HG03139 (cell line): ENCODE data around the gene DHX34.

Experiments used
- ATAC-seq: cut with Tn5 transposase; IDR thresholded peaks from one replicate; pipeline ENCODE4 v1.9.1; 2021; ENCODE audit not compliant: unreplicated experiment

Gene DHX34

DNA sequence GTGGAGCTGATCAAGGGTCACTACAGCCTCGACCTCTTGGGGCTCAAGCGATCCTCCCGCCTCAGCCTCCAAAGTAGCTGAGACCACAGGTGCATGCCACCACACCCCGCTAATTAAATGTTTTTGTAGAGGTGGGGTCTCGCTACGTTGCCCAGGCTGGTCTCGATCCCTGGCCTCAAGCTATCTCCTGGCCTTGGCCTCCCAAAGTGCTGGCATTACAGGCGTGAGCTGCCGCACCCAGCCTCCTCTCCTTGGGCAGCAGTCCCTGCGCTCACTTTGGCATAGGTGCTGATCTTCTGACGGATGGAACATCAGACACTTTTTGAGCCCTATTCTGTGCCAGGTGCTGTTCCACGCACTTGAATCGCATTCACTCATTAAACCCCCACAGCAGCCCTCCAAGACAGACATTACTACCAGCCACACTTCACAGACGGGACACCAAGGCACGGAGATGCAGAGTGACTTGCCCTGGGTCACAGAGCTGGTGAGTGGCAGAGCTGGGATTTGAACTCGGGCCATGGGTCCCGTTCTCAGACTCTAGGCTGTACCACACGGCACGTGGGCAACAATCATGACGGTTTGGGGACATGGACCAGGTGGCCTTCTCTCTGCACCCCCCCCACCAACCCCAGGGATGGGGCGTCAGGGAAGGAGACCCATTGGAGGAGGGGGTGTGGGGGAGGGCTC, 67.0 kb downstream of the DHX34 start:
- no peak for ATAC-seq

GRCh38 chr19:47416643-47416985, 67.5 kb downstream of the DHX34 start:
- no peak for ATAC-seq

DNA sequence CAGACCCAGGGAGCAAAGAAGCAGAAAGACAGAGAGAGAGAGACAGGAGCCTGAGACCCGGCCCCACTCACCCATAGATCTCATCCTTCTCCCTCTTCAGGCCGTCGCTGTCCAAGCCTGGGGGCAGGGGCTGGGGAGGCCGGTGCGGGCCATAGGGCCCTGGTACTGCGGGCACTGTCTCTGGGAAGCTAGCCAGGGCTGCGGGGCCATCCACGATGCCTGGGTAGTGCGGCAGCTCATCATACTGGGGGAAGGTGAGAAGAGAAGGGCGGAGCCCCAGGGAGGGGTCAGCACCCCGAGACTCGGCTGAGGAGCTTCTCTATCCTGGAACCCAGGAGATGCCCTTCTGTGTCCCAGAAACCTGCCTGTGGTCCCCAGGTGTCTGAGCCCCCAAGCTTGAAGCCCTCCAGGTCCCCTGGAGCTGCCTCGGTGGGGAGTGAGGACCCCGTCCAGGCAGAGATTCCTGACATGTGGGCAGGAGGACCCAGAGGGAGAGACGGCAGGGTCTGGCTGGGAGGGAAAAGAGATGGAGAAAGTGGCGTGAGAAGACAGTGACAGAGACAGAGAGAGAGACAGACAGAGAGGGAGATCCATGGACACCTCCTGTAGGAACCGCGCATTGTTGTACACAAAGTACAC, 68.1 kb downstream of the DHX34 start:
- no peak for ATAC-seq

GRCh38 chr19:47417746-47418691, 68.9 kb downstream of the DHX34 start:
- no peak for ATAC-seq

- ATAC-seq = no peak
These were observed 69.5 kb downstream of the DHX34 start for GRCh38 chr19:47418692-47419029.

DNA sequence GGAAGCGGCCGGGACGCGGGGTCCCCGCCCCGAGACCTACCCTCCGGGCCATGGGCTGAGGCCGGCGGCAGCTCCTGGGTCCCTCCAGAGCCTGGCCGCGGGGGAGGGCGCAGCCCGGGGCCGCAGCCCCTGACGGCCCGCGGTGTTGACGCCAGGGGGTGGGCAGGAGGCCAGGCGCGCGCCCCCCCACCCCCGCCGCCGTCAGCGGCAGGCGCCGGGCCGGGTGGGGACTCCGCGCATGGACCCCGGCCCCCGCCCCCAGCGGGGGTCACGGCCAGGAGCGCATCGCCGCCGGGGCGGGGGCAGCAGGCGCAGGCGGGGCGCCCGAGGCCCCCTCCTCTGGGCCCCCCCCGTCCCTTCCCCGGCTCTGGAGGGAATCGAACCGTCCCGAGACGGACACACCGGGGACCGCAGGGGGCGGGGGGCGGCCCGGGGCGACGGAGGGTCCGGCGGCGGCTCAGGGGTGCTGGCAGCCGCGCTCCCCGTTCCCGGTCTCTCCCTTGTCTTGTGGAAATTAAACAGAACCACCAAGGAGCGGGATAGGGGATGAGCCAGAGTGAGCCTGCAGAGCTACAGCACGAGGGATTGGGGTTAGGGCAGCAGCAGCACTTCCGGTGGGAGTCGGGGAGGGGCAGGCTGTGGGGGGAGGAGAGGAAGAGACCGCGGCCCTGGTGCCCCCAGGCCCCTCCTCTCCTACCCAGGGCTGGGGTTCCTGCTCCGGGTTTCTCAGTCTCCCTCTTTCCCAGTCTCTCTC, 70.1 kb downstream of the DHX34 start, which contains the start of gene MEIS3:
MEIS3 (minus strand) TSS at position 498 of the 754 bp plus-strand sequence; CDS start at position 52, 446 bp downstream.
- no peak for ATAC-seq

GRCh38 chr19:47419789-47420188, 70.7 kb downstream of the DHX34 start:
- no peak for ATAC-seq

GRCh38 chr19:47421244-47421786, 72.2 kb downstream of the DHX34 start:
- no peak for ATAC-seq

- ATAC-seq = no peak
These were observed 72.8 kb downstream of the DHX34 start for GRCh38 chr19:47421844-47422395.

DNA sequence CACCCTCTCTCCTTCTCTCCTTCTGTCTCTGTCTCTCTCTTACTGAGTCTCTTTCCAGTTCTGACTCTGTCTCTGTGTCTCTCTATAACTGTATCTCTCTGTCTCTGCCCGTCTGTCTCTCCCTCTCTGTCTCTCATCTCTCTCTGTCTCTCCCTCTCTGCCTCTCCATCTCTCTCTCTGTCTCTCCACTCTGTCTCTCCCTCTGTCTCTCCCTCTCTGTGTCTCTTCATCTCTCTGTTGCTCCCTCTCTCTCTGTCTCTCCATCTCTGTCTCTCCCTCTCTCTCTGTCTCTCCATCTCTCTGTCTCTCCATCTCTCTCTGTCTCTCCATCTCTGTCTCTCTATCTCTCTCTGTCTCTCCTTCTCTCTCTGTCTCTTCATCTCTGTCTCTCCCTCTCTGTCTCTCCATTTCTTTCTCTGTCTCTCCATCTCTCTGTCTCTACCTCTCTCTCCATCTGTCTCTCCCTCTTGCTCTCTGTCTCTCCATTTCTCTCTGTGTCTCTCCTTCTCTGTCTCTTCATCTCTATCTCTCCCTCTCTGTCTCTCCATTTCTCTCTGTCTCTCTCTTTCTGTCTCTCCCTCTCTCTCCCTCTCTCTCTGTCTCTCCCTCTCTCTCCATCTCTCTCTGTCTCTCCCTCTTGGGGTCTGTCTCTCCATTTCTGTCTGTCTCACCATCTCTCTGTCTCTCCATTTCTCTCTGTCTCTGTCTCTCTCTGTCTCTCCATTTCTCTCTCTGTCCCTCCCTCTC, 73.5 kb downstream of the DHX34 start:
- no peak for ATAC-seq

DNA sequence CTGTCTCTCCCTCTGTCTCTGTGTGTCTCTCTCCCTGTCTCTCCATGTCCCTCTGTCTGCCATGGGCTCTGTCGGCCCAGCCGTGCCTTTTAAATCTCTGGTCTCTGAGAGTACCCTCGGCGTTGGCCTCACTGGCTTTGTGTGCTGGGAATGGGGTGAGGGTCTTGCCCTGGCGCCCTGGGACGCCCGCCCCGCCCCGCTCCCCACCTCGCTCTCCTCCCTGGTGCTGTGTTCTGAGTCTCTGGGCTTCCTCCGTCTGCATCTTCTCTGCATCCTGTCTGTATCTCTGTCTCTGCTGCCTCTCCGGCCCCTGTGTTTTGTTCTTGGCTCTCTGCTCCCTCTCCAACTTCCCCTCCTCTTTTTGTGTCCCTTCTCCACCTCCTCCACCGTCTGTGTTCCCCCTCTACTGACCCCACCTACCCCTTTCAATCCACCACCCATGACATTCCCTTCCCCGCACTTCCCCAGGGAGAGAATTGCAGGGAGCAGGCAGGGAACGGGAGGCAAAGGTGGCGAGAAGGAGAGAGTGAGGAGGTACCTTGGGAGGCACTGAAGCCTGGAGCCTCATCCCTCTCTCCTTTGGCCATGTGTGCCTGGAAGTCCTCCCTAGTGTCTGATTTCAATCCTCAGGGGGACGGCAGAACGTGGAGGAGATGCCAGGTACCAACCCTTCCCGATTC, 74.2 kb downstream of the DHX34 start:
- no peak for ATAC-seq

DNA sequence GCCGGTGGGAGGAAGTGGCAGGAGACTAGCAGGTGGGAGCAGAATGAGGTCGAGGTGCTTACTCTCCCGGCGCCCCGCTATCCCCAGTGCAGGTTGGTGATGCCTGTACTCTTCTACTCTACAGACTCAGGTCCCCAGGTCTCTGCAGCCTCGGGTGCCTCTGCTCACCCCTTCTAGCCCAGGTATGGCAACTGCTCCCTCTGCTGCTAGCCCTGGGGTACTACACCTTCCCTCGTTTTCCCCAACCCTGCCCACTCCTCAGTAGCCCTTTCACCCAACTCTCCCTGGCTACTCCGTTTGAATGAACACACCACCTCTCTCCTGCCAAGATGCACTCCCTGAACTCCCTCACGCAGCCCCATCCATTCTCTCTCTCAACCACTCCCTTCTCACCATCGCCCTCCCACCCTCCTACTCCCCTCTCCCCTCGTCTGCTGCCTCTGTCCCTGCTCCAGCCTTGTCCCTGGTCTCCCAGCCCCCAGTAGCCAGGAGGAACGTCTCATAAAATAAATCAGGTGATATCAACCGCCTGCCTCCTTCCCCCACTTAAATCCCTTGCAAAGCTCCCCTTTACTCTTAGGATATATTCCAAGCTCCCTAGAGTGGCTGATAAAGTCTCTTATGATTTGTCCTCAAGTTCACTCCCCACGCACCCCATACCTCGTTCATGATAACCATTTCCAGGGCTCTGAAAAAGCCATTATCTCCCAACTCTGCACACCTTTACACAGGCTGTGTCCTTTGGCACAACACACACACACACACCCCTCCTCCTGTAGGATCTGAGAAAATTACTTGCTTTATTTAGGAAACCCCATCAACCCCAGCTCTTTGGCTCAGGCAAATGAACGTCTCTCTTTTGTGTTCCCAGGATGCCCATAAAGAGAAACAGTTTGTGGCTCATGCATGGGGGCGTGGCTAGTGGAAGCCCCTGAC, 78.4 kb downstream of the DHX34 start:
- ATAC-seq = peak; percentile 52

GRCh38 chr19:47428177-47428894, 79.2 kb downstream of the DHX34 start:
- no peak for ATAC-seq

DNA sequence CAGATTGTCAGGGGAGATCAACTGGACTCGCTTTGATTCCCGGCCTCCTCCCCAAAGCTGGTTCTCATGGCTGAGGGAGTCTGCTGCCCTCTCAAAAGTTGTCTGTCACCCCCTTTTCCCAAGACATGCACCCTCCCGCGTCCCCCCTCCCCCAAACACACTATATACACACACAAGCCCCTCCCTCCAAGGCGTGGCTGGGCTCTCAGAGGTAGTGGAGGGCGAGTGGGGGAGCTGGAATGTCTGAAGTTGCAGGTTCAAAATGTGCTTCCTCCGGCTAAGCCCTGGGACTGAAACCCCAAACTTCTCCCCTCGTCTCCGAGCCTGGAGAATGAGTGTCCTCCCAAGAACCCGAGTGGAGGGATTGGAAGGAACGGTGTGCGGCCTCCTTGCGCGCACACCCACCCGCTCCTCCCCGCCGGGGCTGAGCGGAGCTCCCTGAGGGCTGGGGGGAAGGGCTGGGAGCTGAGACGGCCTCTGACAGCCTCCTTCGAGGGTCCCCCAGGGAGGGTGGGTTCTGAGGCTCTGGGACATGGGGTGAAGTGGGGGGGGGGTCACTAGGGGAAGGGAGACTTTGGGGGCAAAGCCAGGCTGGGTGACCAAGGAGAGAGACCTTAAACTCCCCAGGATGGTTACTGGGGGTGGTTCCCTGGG, 80.2 kb downstream of the DHX34 start:
- ATAC-seq = no peak

- no peak for ATAC-seq
These were observed 81.1 kb downstream of the DHX34 start for GRCh38 chr19:47430041-47430802.

DNA sequence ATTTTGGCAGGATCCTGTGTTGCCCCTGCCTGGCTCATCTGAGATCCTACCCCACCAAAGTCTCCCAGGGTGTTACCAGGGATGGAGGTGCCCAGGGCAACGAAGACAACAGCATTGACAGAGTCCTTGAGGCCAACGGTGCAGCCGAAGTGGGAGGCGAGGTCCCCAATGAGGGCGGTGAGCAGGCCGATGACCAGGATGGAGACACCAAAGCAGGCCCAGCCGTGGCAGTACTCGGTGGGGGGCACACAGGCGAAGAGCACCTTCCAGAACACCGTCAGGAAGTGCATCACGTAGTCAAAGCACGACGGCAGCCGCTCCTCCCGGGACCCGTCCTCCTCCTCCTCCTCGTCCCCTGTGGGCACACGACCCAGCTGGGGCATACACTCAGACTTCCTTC, 83.0 kb downstream of the DHX34 start:
- ATAC-seq = no peak
